Mammary epithelial cell (primary cell): Measurements from ENCODE around the gene HDAC5.

Experiments used
- CTCF ChIP-seq, 2 donors: IDR thresholded peaks in 1 of 2; conservative IDR thresholded peaks in 1 of 2; 2 replicates each; pipeline ENCODE4 v1.5.1; 2011 to 2012; ENCODE audit warnings: inconsistent platforms in 2 of 2, low read length in 2 of 2, mild to moderate bottlenecking in 2 of 2, control low read depth in 1 of 2, low read depth in 1 of 2; ENCODE audit not compliant: insufficient read depth in 1 of 2; ENCODE audit errors: extremely low read depth in 1 of 2
- EZH2 ChIP-seq: IDR thresholded peaks from 2 replicates; pipeline ENCODE4 v1.6.1; 2012; ENCODE audit warnings: low read length, inconsistent platforms, borderline replicate concordance

- peak in 1 of 2 donors; percentile 7 for TF ChIP-seq CTCF (conservative IDR thresholded peaks at IDR 0.05 in 1 of 2, IDR thresholded peaks at IDR 0.05 in 1 of 2; ENCODE audit: extremely low read depth in 1 of 2, insufficient read depth in 1 of 2, low read depth in 1 of 2, low read length in 2 of 2)
- TF ChIP-seq EZH2 = no peak
These were observed 12.4 kb downstream of the HDAC5 start for GRCh38 chr17:44110823-44111633.
